Activated CD4-positive, alpha-beta T cell treated with anti-CD3 and anti-CD28 coated beads for 36 hours (primary cell): ENCODE measurements around the gene USP48. TPM values are rescaled to one million over a fixed set of nuclear protein-coding genes. Genes with fewer than 3 reads are reported as not detected.

Experiments
- ATAC-seq: fragments of 200-7000 bp; cut with Tn5 transposase; one replicate; pipeline ENCODE4 v1.10.0; 2021; ENCODE audit warnings: mild to moderate bottlenecking, moderate library complexity
- CTCF ChIA-PET: fragments of 350-600 bp; sonication (Branson Sonifier 250); formaldehyde crosslinking; loops from one replicate; lab custom pipeline; 2021; ENCODE audit warnings: antibody characterized with exemption; lab: Charles Lee
- POLR2A ChIA-PET: fragments of 350-600 bp; sonication (Branson Sonifier 250); formaldehyde crosslinking; loops from one replicate; lab custom pipeline; 2021; ENCODE audit warnings: antibody characterized with exemption, inconsistent platforms; lab: Charles Lee
- DNase-seq: peaks from one replicate; pipeline ENCODE4 v3.0.0-alpha.2; 2020
- H3K27ac Mint-ChIP-seq: one replicate; pipeline ENCODE4 v1.8.0; 2021; ENCODE audit warnings: mixed read lengths
- H3K27me3 Mint-ChIP-seq: one replicate; pipeline ENCODE4 v1.8.0; 2021; ENCODE audit warnings: mixed read lengths
- H3K36me3 Mint-ChIP-seq: one replicate; pipeline ENCODE4 v1.8.0; 2021; ENCODE audit warnings: low read depth, mixed read lengths
- H3K4me1 Mint-ChIP-seq: one replicate; pipeline ENCODE4 v1.8.0; 2021; ENCODE audit warnings: mixed read lengths
- H3K4me3 Mint-ChIP-seq: one replicate; pipeline ENCODE4 v1.8.0; 2021; ENCODE audit warnings: mild to moderate bottlenecking, moderate library complexity, mixed read lengths
- H3K9me3 Mint-ChIP-seq: one replicate; pipeline ENCODE4 v1.8.0; 2021; ENCODE audit warnings: low read depth, mixed read lengths
- intact Hi-C, 2 experiments: fragments of 100-400 bp; cut with DNase I in 1 of 2; cut with micrococcal nuclease in 1 of 2; formaldehyde crosslinking; loops; one replicate each; pipeline versions ENCODE4 v1.14.2 to v1.15.1; 2022 to 2024; cut with DNase I, micrococcal nuclease
- total RNA-seq, 2 experiments: library from RNA; stranded (reverse); gene quantifications; one replicate each; pipeline ENCODE4 v1.2.3, GENCODE V29; 2021

Gene USP48
- total RNA-seq, 2 experiments from 2014 or later: 66.9 to 81.5 TPM

- no peak overlapping the region for H3K27ac Mint-ChIP-seq
- no peak for ATAC-seq
- no peak for DNase-seq
- H3K36me3 Mint-ChIP-seq: peaks cover 1% of the 10 kb centered on the region
- ChIA-PET CTCF (interaction anchor here (1.1 kb wide), 1 partner anchor 21 kb away, joined by 5 read pairs; no protein-coding TSS in a partner anchor), POLR2A (no interaction called here)
- peaks cover 19% of the 10 kb centered on the region for H3K4me1 Mint-ChIP-seq
- H3K27me3 Mint-ChIP-seq: peaks cover 5% of the 10 kb centered on the region
- intact Hi-C loops: no loop called here
- H3K9me3 Mint-ChIP-seq: no peaks in the 10 kb centered on the region
- no peak overlapping the region for H3K4me3 Mint-ChIP-seq
Observed at GRCh38 chr1:21673277-21673780, 109.6 kb downstream of the USP48 start.

- DNase-seq (no peak), ATAC-seq (no peak)
- Mint-ChIP-seq H3K27me3 (peaks cover 11% of the 10 kb centered on the region), H3K36me3 (no peaks in the 10 kb centered on the region), H3K27ac (no peak overlapping the region), H3K4me1 (peaks cover 21% of the 10 kb centered on the region), H3K9me3 (no peaks in the 10 kb centered on the region), H3K4me3 (no peak overlapping the region)
- intact Hi-C loops: no loop called here
- ChIA-PET POLR2A (no interaction called here), CTCF (interaction anchor here (0.6 to 1.1 kb wide), 2 partner anchors 14 to 22 kb away, joined by 3 to 5 read pairs; no protein-coding TSS in a partner anchor)
Observed at GRCh38 chr1:21672478-21673276, 110.3 kb downstream of the USP48 start.

GRCh38 chr1:21671915-21672314 is 111.0 kb downstream of the USP48 start:
- DNase-seq (no peak), ATAC-seq (no peak)
- ChIA-PET POLR2A (no interaction called here), CTCF (interaction anchor here (0.6 kb wide), 1 partner anchor 13 kb away, joined by 3 read pairs; no protein-coding TSS in a partner anchor)
- peaks cover 22% of the 10 kb centered on the region for H3K4me1 Mint-ChIP-seq
- intact Hi-C loops: no loop called here
- peaks cover 14% of the 10 kb centered on the region for H3K27me3 Mint-ChIP-seq
- no peak overlapping the region for H3K27ac Mint-ChIP-seq
- H3K4me3 Mint-ChIP-seq: no peak overlapping the region
- H3K36me3 Mint-ChIP-seq: no peaks in the 10 kb centered on the region
- no peaks in the 10 kb centered on the region for H3K9me3 Mint-ChIP-seq

DNA sequence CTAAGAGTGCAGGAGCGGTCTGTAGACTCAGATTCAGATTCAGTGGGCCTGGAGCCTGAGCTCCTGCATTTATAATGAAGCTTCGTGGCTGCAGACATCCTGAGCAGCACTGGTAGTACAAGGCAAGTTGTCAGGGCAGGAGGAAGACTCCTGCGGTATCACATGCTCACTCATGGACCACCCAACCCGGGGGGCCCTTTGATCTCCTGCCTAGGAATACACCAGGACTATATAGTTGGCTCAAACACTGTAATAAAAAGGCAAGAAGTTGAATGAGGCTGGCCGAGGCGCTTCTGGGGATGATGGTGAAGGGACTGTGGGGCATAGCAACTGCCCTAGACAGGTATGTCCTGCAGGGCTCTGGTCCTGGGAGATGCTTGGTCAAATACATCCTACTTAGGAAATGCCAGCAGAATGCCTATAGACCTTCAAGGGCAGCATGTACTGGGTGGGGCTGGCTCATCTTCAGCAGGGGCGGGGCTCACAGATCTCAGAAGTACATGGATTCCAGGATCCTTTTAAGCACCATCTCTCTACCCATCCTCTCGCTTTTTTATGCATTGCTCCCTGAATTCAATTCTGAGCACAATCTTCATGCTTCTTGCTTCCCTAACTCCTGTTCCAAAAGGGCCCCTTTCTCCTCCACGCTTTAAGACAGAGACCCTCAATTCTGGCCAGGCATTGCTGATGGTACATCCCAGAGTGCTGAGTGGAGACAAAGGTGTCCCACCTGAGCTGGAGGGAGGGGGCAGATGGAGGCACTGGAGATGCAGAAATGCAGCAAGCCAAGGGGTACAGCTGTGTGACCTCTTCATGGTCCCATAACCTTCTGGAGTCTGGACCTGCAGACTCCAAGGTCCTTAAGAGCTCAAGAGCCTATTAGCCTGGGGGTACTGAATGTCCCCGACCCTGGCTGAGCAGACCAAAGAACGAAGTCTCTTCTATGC is 111.7 kb downstream of the USP48 start:
- CTCF ChIA-PET: no interaction called here

DNA sequence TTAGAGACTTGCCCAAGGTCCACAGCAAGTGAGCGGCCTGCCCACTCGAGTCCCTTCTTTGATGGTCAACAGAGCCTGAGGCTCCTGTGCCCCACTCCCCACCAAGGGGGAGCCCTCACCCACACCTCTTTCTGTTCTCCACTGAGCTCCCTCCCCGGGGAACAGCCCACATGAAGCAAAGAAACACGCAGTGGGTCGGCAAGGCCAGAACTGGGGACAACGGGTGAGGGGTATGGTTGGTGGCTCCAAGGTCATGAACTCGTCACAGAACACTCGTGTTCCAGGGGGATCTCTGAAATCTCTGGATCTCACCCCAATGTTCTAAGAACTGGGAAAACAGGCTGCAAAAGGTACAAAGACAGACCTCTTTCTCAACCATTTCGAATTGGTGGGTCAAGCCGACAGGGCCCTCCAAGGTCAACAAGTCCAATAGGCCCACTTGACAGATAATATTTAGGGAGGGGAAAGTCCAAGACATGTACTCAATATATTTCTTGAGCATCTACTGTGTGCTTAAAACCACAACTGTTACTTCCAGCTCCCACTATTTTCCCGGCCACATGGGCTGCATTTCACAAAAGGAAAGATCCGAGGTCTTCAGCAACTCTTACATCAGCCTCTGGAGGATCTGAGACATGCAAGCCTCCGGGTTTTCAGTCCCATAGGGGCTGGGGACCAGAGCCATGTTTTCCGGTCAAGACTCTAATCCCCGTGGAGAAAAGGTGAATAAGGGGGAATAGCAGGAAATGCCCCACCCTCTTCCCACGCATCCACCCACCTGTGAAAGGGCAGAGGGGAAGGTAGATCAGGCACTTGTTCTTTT is 112.7 kb downstream of the USP48 start:
- Mint-ChIP-seq H3K27ac (no peak overlapping the region), H3K36me3 (no peaks in the 10 kb centered on the region), H3K4me1 (peaks cover 29% of the 10 kb centered on the region), H3K27me3 (peaks cover 18% of the 10 kb centered on the region), H3K4me3 (peak overlapping the region; percentile 61), H3K9me3 (no peaks in the 10 kb centered on the region)
- ChIA-PET POLR2A (interaction anchor here (0.6 kb wide), 1 partner anchor 235 kb away, joined by 4 read pairs; no protein-coding TSS in a partner anchor), CTCF (interaction anchor here (0.6 to 0.9 kb wide), 2 partner anchors 12 to 103 kb away, joined by 3 read pairs; no protein-coding TSS in a partner anchor)
- no peak for DNase-seq
- no peak for ATAC-seq
- intact Hi-C loops: no loop called here

More for the DNA sequence above, 111.7 kb downstream of the USP48 start:
- Mint-ChIP-seq H3K4me3 (no peak overlapping the region), H3K4me1 (peaks cover 29% of the 10 kb centered on the region), H3K27ac (no peak overlapping the region), H3K9me3 (no peaks in the 10 kb centered on the region), H3K36me3 (no peaks in the 10 kb centered on the region), H3K27me3 (peaks cover 18% of the 10 kb centered on the region)
- no peak for DNase-seq
- POLR2A ChIA-PET: no interaction called here
- intact Hi-C loops: no loop called here
- ATAC-seq: no peak

DNA sequence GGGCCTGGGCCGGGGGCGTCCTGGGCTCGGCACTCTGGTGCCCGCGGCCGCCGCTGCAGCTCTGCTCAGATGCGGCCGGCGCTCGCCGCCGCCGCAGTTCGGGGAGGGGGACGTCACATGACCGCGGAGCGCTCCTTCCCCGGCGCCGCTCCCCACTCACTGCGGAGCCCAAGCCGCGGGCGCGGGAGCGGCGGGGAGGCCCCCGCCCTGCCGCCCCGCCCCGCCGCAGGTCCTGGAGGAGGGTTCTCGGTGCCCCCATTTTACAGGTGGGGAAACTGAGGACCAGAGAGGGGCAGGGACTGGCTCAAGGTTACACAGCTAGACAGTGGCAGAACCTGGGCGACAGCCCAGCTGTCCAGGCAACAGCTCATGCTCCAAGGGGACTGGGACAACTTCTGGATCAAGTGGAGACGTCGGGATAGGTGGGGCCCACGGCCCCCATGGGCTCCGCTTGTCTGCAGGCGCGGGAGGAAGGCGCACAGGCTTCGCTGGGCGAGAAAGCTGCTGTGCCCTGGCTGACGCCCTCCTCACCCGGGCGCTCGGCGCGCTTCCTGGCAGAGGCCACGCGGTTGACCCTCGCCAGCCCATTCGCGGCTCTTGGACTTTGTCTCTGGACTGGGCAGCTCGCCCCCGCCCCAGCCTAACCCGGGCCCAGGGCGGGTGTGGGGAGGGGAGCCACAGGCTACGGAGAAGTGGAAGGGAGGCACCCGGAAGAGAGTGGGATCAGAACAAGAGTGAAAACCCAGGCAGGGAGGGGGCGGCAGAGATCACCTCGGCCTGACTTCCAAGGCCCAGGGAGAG is 113.5 kb downstream of the USP48 start, which contains the start of gene RAP1GAP:
Gene RAP1GAP (minus strand): TSS at position 100 of the 801 bp plus-strand sequence. CDS start 49,325 bp downstream, outside the sequence.
- Mint-ChIP-seq H3K9me3 (no peaks in the 10 kb centered on the region), H3K4me1 (peaks cover 29% of the 10 kb centered on the region), H3K4me3 (peak within 1 kb of the TSS; percentile 61), H3K27me3 (peaks cover 19% of the 10 kb centered on the region), H3K36me3 (no peaks in the 10 kb centered on the region), H3K27ac (no peak within 1 kb of the TSS)
- CTCF ChIA-PET: interaction anchor here (0.6 to 1.1 kb wide), 3 partner anchors 10 to 104 kb away, joined by 3 read pairs; no protein-coding TSS in a partner anchor
- ATAC-seq: peak; percentile 64
- POLR2A ChIA-PET: interaction anchor here (0.6 kb wide), 1 partner anchor 234 kb away, joined by 4 read pairs; no protein-coding TSS in a partner anchor
- intact Hi-C loops: loop anchor here in 1 of 2 experiments (10.0 kb wide), 1 partner anchor 295 kb away; no protein-coding TSS in a partner anchor
- DNase-seq: peak; percentile 67

DNA sequence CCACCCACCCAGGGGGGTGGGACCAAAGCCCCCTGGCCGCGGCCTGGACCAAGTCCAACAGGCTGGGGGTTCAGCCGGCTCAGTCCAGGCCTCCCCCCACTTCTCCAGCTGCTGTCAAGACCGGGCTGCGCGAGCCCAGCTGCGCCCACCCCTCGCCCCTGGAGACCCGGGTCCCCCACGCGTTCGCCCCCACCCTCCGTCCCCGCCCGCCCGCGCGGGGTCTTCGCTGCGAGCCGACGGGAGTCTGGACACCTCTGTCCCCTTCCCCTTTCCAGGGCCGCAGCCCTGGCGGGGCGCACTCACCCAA is 114.0 kb downstream of the USP48 start:
- peak; percentile 7 for ATAC-seq
- no peaks in the 10 kb centered on the region for H3K9me3 Mint-ChIP-seq
- POLR2A ChIA-PET: no interaction called here
- peaks cover 22% of the 10 kb centered on the region for H3K27me3 Mint-ChIP-seq
- intact Hi-C loops: loop anchor here in 1 of 2 experiments (10.0 kb wide), 1 partner anchor 296 kb away; no protein-coding TSS in a partner anchor
- no peak for DNase-seq
- H3K4me3 Mint-ChIP-seq: no peak overlapping the region
- CTCF ChIA-PET: interaction anchor here (1.1 kb wide), 1 partner anchor 9 kb away, joined by 3 read pairs; no protein-coding TSS in a partner anchor
- H3K4me1 Mint-ChIP-seq: peaks cover 29% of the 10 kb centered on the region
- H3K27ac Mint-ChIP-seq: no peak overlapping the region
- no peaks in the 10 kb centered on the region for H3K36me3 Mint-ChIP-seq

DNA sequence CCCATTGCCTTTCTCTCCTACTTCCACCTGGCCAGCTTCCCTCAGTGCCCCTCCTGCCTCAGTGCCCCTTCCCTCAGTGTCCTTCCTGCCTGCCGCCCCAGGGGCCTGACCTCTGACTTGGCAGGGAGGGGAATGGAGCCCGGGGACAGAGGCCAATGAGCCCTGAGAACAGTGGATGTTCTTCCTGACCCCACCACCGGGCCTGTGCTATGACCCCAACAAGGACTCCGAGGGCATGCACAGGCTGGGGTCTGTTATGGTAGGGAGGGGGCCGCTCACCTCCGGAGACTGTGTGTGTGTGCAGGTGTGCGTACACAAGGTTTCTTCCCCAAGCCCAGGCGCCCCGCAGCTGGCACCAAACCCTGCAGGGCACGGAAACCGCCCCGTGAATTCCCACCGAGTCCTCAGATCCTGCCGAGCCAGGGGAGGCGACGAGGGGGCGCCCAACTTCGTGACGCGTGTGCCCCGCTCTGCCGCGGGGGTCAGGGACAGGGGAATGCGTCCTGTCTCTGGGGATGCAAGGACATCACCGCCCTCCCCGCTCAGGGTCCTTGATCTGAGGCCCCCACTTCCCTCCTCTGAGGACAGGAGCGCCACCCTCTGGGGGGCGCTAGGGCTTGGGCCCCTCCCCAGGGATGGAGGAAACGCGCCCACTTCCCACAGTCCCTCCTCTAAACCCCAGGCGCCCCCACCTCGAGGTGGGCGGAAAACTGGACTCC is 114.6 kb downstream of the USP48 start:
- no peaks in the 10 kb centered on the region for H3K36me3 Mint-ChIP-seq
- peaks cover 25% of the 10 kb centered on the region for H3K27me3 Mint-ChIP-seq
- POLR2A ChIA-PET: no interaction called here
- ATAC-seq (no peak), DNase-seq (no peak)
- no peak overlapping the region for H3K27ac Mint-ChIP-seq
- H3K9me3 Mint-ChIP-seq: no peaks in the 10 kb centered on the region
- CTCF ChIA-PET: interaction anchor here (1.1 kb wide), 1 partner anchor 9 kb away, joined by 3 read pairs; no protein-coding TSS in a partner anchor
- H3K4me3 Mint-ChIP-seq: no peak overlapping the region
- intact Hi-C loops: loop anchor here in 1 of 2 experiments (10.0 kb wide), 1 partner anchor 296 kb away; no protein-coding TSS in a partner anchor
- H3K4me1 Mint-ChIP-seq: peaks cover 29% of the 10 kb centered on the region

DNA sequence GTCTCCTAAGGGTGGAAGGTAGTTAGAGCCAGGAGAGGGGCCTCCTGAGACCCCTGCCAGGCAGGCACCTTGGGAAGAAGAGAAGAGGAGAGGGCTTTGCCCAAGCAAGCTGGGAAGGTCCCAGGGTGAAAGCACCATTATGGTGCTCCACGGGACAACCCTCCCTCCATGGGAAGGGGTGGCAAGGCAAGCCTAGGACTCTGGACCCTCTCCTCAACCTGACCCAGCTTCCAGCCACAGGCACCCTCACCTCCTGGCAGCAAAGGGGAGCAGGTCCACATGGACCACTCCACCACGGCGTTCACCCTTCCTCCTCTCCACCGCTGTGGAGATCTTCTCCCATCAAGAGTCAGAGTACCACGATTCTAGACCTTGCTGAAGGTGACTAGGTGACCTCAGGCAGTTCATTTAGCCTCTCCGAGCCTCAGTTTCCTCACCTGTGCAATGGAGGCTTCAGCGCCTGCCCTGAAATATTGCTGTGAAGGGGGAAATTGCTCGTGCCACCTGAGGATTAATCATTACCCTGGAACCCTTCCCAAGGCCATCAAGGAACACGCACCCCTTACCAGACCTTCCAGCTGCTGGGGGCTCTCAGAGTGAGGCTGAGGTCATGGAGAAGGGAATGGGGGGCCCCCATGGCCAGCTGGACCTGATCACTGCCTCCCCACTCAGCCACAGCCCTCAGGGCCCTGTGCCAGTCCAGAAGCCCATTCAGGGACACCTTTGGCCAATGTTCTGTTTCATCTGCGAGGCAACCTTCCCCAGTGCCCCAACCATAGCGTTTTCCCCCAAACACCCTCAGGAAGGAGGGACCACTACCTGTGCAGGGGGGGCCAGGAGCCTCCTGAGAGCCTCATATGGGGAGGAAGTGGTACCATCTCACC is 115.4 kb downstream of the USP48 start:
- POLR2A ChIA-PET: no interaction called here

More for the DNA sequence above, 115.4 kb downstream of the USP48 start:
- intact Hi-C loops: loop anchor here in 1 of 2 experiments (10.0 kb wide), 1 partner anchor 297 kb away; no protein-coding TSS in a partner anchor
- Mint-ChIP-seq H3K36me3 (no peaks in the 10 kb centered on the region), H3K4me1 (peaks cover 23% of the 10 kb centered on the region), H3K4me3 (no peak overlapping the region), H3K9me3 (no peaks in the 10 kb centered on the region), H3K27ac (no peak overlapping the region), H3K27me3 (peaks cover 28% of the 10 kb centered on the region)
- CTCF ChIA-PET: no interaction called here
- DNase-seq (no peak), ATAC-seq (no peak)
